ENCODE results near the gene TMEM208.

TMEM208 gene

DNA sequence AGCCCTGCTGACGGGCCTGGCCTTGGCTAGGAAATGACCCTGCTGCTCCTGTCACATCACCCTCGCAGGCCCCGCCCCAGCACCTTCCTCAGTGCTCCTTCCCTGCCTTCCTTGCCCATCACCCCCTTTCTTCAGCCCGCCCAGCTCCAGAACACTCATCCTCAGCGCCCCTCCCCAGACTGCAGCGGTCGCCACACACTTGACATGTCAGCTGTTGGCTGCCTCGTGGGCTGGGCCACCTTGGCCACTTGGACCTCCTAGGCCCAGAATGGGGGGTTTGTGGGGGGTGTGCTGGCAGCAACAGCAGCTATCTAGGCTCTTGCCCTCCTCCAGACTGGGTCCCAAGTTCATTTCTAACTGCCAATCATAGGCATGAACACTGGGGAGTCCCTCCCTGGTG is 17.4 kb upstream of the TMEM208 start:
- DNase-seq (ENCODE audit: low read depth): no peak

DNA sequence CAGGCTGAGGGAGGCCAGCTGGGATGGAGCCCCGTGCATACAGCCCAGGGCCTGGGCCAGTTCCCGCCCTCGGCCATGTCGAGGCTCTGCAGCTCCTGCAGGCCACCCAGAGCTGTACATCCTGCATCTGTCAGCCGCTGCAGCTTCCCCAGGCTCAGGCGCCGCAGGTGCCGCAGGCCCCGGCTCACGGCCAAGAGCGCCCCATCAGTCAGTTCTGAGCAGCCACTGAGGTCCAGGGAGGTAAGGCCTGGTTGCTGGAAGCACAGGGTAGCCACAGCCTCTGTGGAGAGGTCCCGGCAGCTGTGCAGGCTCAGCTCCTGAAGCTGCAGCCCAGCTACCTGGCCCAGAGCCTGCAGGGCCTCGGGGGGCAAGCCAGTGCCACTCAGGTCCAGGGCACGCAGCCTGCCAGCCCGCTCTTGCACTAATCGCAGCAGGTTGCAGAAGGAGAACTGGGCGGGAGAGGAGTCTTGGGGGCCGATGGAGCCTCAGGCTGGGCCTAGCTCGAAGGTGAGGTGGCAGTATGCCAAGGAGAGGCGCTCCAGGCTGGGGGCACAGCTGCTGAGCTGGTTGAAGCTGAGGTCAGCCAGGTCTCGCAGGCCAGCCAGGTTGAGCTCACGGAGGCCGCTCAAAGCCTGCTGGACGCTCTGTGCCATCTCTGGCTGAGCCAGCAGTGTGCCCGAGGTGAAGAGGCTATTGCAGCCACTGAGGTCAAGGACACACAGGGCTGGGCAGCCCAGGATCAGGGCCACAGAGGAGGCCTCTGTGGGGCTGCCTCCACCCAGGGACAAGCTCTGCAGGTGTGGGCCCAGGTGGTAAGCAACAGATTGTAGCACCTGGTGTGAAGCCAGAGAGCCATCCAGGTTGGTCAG is 16.6 kb upstream of the TMEM208 start:
- DNase-seq (ENCODE audit: low read depth): no peak

DNA sequence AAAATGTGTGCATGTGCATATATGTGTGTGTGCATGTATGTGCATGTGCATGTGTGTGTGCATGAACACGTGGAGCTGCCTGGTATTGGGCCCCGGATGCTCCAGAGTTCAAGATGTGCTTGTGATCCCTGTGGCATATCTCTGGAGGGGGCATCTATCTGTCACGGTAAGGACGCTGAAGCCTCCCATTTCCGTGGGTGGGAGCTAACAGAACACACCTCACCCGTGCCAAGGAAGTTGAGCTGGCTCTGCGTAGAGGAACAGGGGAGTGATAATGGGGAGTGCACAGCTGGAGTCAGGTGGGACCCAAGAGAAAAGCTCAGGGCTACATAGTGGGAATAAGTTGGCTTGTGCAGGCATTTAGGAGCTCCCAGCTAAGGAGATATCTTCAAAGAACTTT is 15.3 kb upstream of the TMEM208 start:
- DNase-seq (ENCODE audit: low read depth): no peak

DNA sequence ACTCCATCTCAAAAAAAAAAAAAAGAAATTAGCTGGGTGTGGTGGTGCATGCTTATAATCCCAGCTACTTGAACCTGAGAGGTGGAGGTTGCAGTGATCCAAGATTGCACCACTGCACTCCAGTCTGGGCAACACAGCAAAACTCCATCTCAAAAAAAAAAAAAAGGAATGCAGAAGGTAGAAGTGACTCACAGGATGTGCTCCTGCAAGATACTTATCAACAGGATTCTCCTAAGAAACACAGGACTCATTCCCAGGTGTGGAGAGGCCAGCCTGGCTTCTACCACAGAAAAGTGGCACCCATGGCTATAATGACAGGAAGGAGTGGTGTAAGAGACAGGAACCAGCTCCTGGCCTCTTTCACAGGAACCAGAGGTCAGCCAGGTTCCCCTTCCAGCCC is 14.2 kb upstream of the TMEM208 start:
- no peak for DNase-seq (ENCODE audit: low read depth)

GRCh38 chr16:67213197-67214019 is 13.5 kb upstream of the TMEM208 start:
- no peak for DNase-seq (ENCODE audit: low read depth)

DNA sequence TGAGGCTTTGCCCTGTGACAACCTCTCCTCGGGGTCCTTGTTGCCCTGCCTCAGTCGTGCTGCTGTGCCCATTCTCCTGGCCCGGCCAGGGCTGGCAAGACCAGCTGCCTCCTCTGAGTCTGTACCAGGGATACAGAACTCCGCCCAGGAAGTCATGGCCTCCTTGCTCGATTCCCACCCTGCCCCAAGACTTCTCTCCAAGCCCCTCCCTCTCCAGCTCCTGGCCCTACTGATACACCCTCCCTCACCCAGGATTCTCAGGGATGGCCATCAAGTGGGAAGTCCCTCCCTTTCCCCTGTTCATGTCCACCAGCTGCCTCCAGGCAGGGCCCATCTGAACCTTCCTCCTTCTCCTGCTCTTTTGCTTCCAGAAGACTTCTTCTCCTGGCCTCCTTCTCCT is 11.2 kb upstream of the TMEM208 start:
- no peak for DNase-seq (ENCODE audit: low read depth)

DNA sequence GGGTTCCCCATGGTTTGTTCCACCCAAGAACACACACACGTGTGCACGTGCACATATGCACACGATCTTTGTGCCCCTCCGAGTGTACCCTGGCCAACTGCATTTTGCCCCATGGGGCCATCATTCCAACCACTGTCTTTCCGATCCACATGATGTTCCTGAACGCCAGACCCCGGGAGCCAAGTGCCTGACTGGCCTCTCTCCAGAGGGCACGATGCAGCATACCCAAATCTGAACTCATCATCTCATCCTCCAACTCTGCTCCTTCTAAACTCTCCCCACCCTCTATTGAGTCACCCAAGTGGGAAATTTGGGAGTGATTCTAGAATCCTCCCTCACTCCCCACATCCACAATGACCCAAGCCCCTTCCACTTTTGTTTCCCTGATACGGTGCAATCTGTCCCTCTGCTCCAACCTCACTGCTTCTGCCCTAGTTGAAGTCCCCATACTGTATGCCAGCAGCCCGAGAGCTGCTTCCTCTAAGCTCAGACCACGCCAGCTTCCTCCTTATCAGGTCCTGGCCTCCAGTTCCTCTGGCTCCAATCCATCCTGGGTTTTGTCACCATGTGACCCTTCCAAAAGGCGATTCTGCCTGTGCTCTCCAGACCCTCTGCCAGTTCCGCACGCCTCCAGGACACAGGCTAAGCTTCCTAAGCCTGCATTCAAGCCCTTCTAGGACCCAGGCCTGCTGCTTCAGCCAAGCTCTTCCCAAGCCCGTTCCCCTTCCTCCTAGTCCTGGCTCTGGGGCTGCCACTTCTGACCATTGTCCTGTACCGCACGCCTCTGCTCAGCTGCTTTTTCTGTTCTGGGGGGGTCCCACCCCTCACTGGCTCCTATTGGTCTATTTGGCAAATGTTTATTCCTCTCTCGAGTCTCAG is 10.1 kb upstream of the TMEM208 start:
- DNase-seq (ENCODE audit: low read depth): no peak

DNA sequence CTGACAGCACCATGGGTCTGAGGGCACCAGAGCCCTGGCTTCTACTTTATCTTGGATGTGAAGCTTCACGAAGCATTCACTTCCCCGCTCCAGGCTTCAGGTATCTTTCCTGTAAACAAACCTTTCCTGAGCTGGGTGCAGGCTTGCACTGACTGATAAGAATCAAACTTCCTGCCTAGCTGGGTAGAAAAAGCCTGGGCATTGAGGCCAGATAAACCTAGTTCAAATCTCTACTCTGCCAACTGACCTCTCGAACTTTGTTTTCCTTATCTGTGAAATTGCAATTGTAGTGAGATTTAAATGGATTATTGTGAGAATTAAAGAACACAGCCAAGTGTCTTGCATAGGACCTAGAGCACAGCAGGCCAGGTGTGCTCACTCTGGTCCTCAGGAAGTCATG is 2.9 kb upstream of the TMEM208 start:
- no peak for DNase-seq (ENCODE audit: low read depth)

DNA sequence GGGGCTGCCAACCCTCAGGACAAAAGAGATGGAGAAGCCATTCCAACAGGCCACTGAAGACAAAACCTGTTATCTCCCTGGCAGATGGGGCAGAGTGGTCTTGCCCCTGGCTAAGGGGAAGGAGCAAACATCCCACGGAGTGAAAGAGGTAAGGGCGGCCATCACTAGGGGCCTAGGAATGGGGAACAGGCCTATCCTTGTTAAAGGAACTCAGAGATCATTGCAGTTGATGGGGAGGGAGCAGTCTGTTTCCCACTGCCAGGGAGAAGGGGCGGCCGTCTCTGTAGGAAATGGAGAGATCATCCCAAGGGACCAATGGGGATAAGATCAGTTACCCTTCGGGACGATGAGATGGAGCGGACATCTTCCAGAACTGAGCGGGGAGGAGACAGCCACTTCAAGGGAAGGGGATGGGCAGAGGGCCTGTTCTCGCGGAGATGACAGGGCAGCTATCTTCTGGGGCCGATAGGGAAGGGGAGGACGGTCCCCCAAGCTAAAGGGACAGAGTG is 581 bp upstream of the TMEM208 start:
- DNase-seq (ENCODE audit: low read depth): no peak

DNA sequence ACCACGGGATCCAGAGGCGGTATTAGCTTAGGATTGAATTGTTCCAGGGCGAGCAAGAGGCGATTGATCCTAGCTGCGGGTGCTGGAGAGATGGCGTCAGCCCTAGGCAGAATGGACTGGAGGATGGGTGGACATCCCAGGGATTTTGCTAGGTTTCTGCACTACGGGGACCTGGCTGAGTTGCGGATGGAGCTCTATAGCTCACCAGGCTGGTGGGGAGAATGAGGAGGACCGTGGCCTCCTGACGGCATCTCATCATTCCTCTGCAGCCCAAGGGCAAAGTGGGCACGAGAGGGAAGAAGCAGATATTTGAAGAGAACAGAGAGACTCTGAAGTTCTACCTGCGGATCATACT is 614 bp downstream of the TMEM208 start:
- no peak for DNase-seq (ENCODE audit: low read depth)

- DNase-seq (ENCODE audit: low read depth): no peak
Measured at GRCh38 chr16:67228034-67228785, 1.3 kb downstream of the TMEM208 start.

GRCh38 chr16:67228905-67229304 is 2.0 kb downstream of the TMEM208 start:
- DNase-seq (ENCODE audit: low read depth): no peak

DNA sequence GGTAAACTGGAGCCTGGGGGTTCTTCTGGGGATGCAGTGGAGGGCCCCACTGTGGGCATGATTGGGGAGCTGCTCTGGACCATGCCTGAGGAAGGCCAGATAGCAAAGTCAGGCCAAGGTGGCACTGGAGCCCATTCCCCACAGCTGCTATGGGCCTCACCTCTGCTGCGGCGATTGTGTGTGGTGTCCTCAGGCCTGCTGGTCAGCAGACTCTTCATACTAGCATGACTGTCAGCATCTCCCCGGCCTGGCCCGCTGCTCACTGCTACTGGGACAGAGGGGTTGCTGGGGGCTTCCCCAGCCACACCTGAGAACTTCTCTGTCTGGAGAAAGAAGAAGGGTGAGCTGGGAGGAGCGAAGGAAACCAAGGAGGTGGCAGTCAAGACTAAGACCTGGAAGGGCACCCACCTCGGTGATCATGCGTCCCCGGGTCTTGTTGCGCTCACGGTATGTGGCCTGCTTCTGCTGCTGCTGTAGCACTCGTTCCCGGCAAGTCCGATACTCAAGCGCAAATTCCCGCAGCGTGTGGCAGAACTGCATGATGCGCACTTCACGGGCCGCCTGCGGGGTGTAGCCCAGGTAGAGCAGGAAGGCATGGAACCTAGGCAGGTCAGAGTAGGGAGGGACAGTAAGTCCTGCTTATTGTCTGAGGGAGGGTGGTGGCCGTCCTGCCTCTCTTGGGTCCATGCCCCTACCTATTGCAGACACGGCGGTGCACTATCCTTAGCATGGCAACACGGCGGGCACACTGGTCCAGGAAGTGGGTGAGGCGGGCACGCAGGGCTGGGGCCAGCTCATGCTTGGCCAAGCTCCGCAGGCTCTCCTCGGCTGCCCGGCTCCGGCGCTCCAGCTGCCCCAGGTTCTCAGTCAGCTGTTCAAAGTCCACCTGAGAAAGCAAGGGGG is 3.2 kb downstream of the TMEM208 start:
- no peak for DNase-seq (ENCODE audit: low read depth)

GRCh38 chr16:67230809-67231660 is 4.1 kb downstream of the TMEM208 start:
- DNase-seq (ENCODE audit: low read depth): no peak

GRCh38 chr16:67233596-67233995 is 6.7 kb downstream of the TMEM208 start:
- no peak for DNase-seq (ENCODE audit: low read depth)

GRCh38 chr16:67234180-67234597 is 7.3 kb downstream of the TMEM208 start:
- DNase-seq (ENCODE audit: low read depth): no peak

GRCh38 chr16:67235816-67236562 is 9.1 kb downstream of the TMEM208 start:
- DNase-seq (ENCODE audit: low read depth): no peak

DNA sequence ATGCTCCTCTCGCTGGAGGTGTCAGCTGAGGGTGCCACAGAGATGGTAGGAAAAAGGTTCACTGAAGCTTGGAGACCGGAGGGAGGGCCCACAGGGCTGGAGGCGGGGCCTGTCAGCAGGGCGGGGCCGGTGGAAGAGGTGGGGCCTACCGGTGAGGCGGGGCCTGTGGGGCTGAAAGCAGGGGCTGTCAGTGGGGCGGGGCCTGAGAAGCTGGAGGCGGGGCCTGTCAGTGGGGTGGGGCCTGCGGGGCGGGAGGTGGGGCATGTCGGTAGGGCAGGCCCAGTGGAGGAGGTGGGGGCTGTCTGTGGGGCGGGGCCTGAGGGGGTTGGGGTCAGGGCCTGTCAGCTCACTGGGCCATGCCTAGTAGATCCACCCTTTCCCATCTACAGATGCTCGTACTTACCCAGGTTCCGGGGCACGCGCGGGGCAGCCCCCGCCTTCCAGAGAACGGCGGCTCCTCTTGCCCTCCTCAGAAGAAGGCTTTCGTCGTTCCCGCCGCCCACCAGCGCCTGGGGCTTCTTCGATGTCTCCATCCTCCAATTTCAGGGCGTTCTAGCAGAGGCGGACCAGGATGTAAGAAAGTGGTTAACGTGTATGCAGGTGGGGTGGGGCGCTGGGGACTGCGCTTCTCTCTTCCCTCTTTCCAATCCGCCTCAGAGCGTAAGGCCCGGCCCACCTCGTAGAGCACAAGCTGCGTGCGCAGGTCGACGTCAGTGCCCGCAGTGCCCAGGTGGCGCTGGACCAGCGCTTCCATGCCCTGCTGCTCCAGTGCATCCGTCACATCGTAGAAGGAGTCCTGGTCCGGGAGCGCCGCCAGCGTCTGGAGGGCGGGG is 9.8 kb downstream of the TMEM208 start:
- DNase-seq (ENCODE audit: low read depth): no peak

All from HS-5 (cell line).